SKM-1 (cell line): Measurements from ENCODE around the gene NACC1.

Experiments used
- DNase-seq: peaks from one replicate; lab custom pipeline; 2025; ENCODE audit not compliant: unreplicated experiment; lab: John Stamatoyannopoulos, UW

NACC1 gene

GRCh38 chr19:13087795-13088537 lies 30.1 kb upstream of the NACC1 start:
- DNase-seq, result no peak

- DNase-seq, result no peak
Observed at GRCh38 chr19:13089139-13089856, 28.8 kb upstream of the NACC1 start.

- DNase-seq, result no peak
Observed at GRCh38 chr19:13089857-13090507, 28.1 kb upstream of the NACC1 start.

- no peak for DNase-seq
Observed at GRCh38 chr19:13090511-13091231, 27.4 kb upstream of the NACC1 start.

GRCh38 chr19:13091400-13092157 lies 26.5 kb upstream of the NACC1 start:
- no peak for DNase-seq

- no peak for DNase-seq
Observed at GRCh38 chr19:13092158-13092543, 25.9 kb upstream of the NACC1 start.

GRCh38 chr19:13092606-13093235 lies 25.3 kb upstream of the NACC1 start:
- DNase-seq, result no peak

- peak; percentile 84 for DNase-seq
Observed at GRCh38 chr19:13093407-13094105, 24.5 kb upstream of the NACC1 start.

GRCh38 chr19:13094106-13094504 lies 24.0 kb upstream of the NACC1 start:
- DNase-seq, result no peak

GRCh38 chr19:13094771-13095392 lies 23.2 kb upstream of the NACC1 start:
- no peak for DNase-seq

GRCh38 chr19:13095393-13095784 lies 22.7 kb upstream of the NACC1 start:
- no peak for DNase-seq

GRCh38 chr19:13095934-13096927 lies 21.8 kb upstream of the NACC1 start:
- peak; percentile 62 for DNase-seq

- no peak for DNase-seq
Observed at GRCh38 chr19:13097033-13097462, 21.0 kb upstream of the NACC1 start.

- no peak for DNase-seq
Observed at GRCh38 chr19:13097463-13098258, 20.4 kb upstream of the NACC1 start.

GRCh38 chr19:13098277-13099072 lies 19.6 kb upstream of the NACC1 start:
- DNase-seq, result no peak
